DND-41 (cell line): Measurements from ENCODE around the gene CACNB3.

Source experiments
- ATAC-seq: fragments of 200-7000 bp; cut with Tn5 transposase; 3 replicates; pipeline ENCODE4 v1.9.1; 2021; ENCODE audit warnings: low read depth; ENCODE audit not compliant: insufficient read depth
- DNase-seq: peaks from one replicate; pipeline ENCODE4 v3.0.0-alpha.2; 2020
- H2AFZ ChIP-seq: 2 replicates; pipeline ENCODE4 v1.6.0; 2012; ENCODE audit warnings: low read depth, low read length
- H3K27ac ChIP-seq: 2 replicates; pipeline ENCODE4 v1.5.1; 2012; ENCODE audit warnings: low read length, inconsistent platforms
- H3K27me3 ChIP-seq: fragments of 200-600 bp; sonication (generic); 2 replicates; pipeline ENCODE4 v1.6.0; 2012; ENCODE audit warnings: low read length, mild to moderate bottlenecking, inconsistent platforms; ENCODE audit not compliant: insufficient read depth, poor library complexity
- H3K36me3 ChIP-seq: 2 replicates; pipeline ENCODE4 v1.5.1; 2012; ENCODE audit warnings: low read length, inconsistent platforms; ENCODE audit not compliant: insufficient read depth
- H3K4me1 ChIP-seq: 2 replicates; pipeline ENCODE4 v1.5.1; 2012; ENCODE audit warnings: mild to moderate bottlenecking, low read length; ENCODE audit not compliant: insufficient read depth
- H3K4me2 ChIP-seq: 2 replicates; pipeline ENCODE4 v1.6.0; 2012; ENCODE audit warnings: mild to moderate bottlenecking, moderate library complexity, low read length, inconsistent platforms; ENCODE audit not compliant: insufficient read depth
- H3K4me3 ChIP-seq, 2 experiments: fragments of 200-600 bp in 1 of 2; shearing (Covaris generic) in 1 of 2; 2 replicates each; pipeline ENCODE4 v1.5.1; 2012 to 2016; ENCODE audit warnings: inconsistent platforms in 2 of 2, low read length in 2 of 2, mild to moderate bottlenecking in 2 of 2, low read depth in 1 of 2, moderate library complexity in 1 of 2
- H3K79me2 ChIP-seq: 2 replicates; pipeline ENCODE4 v1.6.0; 2012; ENCODE audit warnings: low read length, inconsistent platforms; ENCODE audit not compliant: insufficient read depth
- H3K9ac ChIP-seq: 2 replicates; pipeline ENCODE4 v1.6.0; 2012; ENCODE audit warnings: low read depth, mild to moderate bottlenecking, inconsistent platforms, low read length, moderate library complexity
- H3K9me3 ChIP-seq: 2 replicates; pipeline ENCODE4 v1.5.1; 2012; ENCODE audit warnings: low read length, moderate library complexity, mild to moderate bottlenecking, inconsistent platforms; ENCODE audit not compliant: insufficient read depth, severe bottlenecking
- H4K20me1 ChIP-seq: 2 replicates; pipeline ENCODE4 v1.6.0; 2012; ENCODE audit warnings: low read length; ENCODE audit not compliant: insufficient read depth
- EZH2 ChIP-seq: IDR thresholded peaks from 3 replicates; pipeline ENCODE4 v1.6.1; 2012; ENCODE audit warnings: borderline replicate concordance, low read depth, mild to moderate bottlenecking, moderate library complexity, low read length, inconsistent platforms; ENCODE audit not compliant: severe bottlenecking
- TF ChIP-seq, protein P1 (sequence below): IDR thresholded peaks from 2 replicates; pipeline ENCODE4 v1.5.1; 2012; ENCODE audit warnings: borderline replicate concordance, low read length, moderate library complexity, mild to moderate bottlenecking; ENCODE audit not compliant: poor library complexity, severe bottlenecking; ENCODE audit errors: extremely low read depth

The CACNB3 gene

DNA sequence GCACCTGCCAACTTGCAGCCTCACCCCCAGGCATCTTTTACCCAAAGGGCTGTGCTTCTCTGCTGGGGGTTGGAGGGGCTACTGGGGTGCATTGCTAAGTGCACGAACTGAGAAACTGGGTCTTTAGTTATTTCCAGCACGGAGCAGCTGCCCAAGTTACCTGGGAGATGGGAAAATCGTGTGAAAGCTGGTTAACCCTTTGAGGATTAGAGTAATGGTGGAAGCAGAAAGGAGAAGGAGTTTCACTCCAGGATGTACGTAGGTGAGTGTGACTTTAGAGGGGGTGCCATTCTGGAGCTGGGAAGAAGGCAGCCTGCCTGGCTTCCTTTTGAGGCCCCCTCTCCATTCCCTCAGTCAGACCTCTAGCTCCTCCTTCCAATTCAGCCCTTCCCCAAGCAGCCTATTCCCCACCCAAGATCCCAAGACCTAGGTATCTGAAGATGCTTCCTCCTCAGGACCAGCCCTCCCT, 28.4 kb upstream of the CACNB3 start:
- ATAC-seq (no peak), DNase-seq (no peak)
- Histone ChIP-seq H3K9ac (no peak overlapping the region), H3K4me1 (no peaks in the 10 kb centered on the region), H3K36me3 (no peaks in the 10 kb centered on the region), H3K27me3 (peaks cover 6% of the 10 kb centered on the region), H3K27ac (no peak overlapping the region), H3K9me3 (no peaks in the 10 kb centered on the region), H2AFZ (no peak overlapping the region), H4K20me1 (no peaks in the 10 kb centered on the region), H3K79me2 (no peaks in the 10 kb centered on the region), H3K4me3 (no peak overlapping the region), H3K4me2 (no peak overlapping the region)
- no peak for TF ChIP-seq EZH2
- TF ChIP-seq, protein P1, sequence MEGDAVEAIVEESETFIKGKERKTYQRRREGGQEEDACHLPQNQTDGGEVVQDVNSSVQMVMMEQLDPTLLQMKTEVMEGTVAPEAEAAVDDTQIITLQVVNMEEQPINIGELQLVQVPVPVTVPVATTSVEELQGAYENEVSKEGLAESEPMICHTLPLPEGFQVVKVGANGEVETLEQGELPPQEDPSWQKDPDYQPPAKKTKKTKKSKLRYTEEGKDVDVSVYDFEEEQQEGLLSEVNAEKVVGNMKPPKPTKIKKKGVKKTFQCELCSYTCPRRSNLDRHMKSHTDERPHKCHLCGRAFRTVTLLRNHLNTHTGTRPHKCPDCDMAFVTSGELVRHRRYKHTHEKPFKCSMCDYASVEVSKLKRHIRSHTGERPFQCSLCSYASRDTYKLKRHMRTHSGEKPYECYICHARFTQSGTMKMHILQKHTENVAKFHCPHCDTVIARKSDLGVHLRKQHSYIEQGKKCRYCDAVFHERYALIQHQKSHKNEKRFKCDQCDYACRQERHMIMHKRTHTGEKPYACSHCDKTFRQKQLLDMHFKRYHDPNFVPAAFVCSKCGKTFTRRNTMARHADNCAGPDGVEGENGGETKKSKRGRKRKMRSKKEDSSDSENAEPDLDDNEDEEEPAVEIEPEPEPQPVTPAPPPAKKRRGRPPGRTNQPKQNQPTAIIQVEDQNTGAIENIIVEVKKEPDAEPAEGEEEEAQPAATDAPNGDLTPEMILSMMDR = no peak

DNA sequence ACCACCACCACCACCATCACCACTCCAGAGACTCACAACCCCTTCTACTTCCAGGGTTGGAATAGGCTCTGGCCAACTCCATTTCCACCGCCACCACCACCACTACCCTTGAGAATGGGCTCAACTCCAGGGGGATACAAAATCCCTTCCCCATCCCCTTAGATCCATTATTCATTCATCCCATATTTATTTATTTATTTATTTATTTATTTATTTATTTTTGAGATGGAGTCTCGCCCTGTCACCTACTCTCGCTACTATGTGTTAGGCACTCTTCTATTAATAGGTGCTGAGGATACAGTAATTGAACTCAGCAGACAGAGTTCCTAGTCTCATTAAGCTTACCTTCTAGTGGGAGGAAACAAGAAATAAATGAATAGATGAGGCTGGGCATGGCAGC, 24.6 kb upstream of the CACNB3 start:
- no peak for DNase-seq
- Histone ChIP-seq H3K79me2 (no peaks in the 10 kb centered on the region), H4K20me1 (no peaks in the 10 kb centered on the region), H3K27ac (no peak overlapping the region), H3K9ac (no peak overlapping the region), H3K4me3 (no peak overlapping the region), H3K4me1 (no peaks in the 10 kb centered on the region; the same call in 1 of the 2 replicates), H3K4me2 (no peak overlapping the region), H3K9me3 (no peaks in the 10 kb centered on the region), H2AFZ (no peak overlapping the region), H3K27me3 (no peaks in the 10 kb centered on the region), H3K36me3 (no peaks in the 10 kb centered on the region)
- ATAC-seq = no peak
- TF ChIP-seq, protein P1 = no peak
- no peak for TF ChIP-seq EZH2

DNA sequence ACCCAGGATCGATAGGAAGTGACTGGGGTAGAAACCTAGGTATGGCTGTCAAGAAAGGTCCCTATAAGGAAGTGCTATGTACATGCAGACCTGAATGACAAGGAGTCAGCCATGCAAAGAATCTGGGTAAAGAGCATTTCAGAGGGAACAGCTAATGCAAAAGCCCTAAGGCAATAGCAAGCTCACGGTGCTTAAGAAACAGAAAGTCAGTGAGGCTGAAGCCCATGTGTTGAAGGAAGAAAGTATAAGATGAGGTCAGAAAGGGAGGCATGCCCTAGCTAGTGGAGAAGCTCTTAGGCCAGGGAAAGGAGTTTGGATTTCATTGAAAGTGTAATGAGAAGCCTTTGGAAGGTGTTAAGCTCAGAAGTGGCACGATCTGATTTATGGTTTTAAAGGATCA, 23.4 kb upstream of the CACNB3 start:
- H3K9me3 ChIP-seq = no peaks in the 10 kb centered on the region
- no peak overlapping the region for H3K27ac ChIP-seq
- H3K36me3 ChIP-seq = no peaks in the 10 kb centered on the region
- H3K27me3 ChIP-seq = no peaks in the 10 kb centered on the region
- TF ChIP-seq, protein P1 = no peak
- TF ChIP-seq EZH2 = no peak
- no peak overlapping the region for H3K4me3 ChIP-seq
- no peak overlapping the region for H3K4me2 ChIP-seq
- H2AFZ ChIP-seq = no peak overlapping the region
- ATAC-seq (no peak), DNase-seq (no peak)
- H3K4me1 ChIP-seq = no peaks in the 10 kb centered on the region; the same call in 1 of the 2 replicates
- H3K79me2 ChIP-seq = no peaks in the 10 kb centered on the region
- no peaks in the 10 kb centered on the region for H4K20me1 ChIP-seq
- no peak overlapping the region for H3K9ac ChIP-seq
